22Rv1 (cell line): Measurements from ENCODE around the gene KIF26A.

ENCODE experiments used
- CTCF ChIP-seq: fragments of 450-650 bp; IDR thresholded peaks from 2 replicates; pipeline ENCODE4 v1.5.1; 2017; ENCODE audit warnings: mild to moderate bottlenecking
- ZFX ChIP-seq: fragments of 450-650 bp; IDR thresholded peaks from 2 replicates; pipeline ENCODE4 v1.6.1; 2017; ENCODE audit warnings: antibody characterized with exemption, borderline replicate concordance

DNA sequence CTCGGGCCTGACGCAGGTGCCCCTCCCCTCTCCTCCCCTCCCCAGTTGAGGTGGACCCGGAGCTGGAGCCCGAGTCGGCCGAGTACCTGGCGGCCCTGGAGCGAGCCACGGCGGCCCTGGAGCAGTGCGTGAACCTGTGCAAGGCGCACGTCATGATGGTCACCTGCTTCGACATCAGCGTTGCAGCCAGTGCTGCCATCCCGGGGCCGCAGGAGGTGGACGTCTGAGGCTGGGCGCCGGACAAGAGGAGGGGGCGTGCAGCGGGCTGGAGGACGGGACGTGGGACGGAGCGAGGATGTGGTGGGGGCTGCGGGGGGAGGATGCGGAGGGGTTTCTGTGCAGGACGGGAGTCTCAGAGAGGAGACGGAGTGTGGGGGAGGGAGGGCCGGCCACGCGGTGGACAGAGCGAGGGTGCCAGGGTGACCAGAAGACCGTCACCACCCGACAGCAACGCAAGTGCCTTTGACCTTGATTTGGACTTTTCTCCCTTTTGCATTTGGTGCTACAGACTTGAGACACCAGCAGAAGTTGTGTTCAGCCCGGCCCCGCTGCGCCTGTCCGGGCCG is 41.3 kb downstream of the KIF26A start:
- TF ChIP-seq CTCF, result no peak
- no peak for TF ChIP-seq ZFX
